Heart right ventricle (tissue), 16 donors: ENCODE measurements around the gene PLEKHN1. TPM values are rescaled to one million over a fixed set of nuclear protein-coding genes. Genes with fewer than 3 reads are reported as not detected.

Source experiments
- ATAC-seq, 8 donors: fragments of 200-7000 bp; cut with Tn5 transposase; one replicate each; pipeline ENCODE4 v1.9.1; 2020; ENCODE audit warnings: mild to moderate bottlenecking in 8 of 8, moderate library complexity in 8 of 8, moderate number of reproducible peaks in 1 of 8
- DNase-seq, 2 donors: peaks; one replicate each; pipeline ENCODE4 v3.0.0-alpha.2; 2020
- H3K27ac ChIP-seq, 10 donors: fragments of 200-600 bp; sonication (generic) in 2 of 10; one replicate each; pipeline versions ENCODE4 v1.5.0 to v1.8.0; 2020 to 2022; ENCODE audit warnings: mild to moderate bottlenecking in 3 of 10
- H3K27me3 ChIP-seq, 7 donors: fragments of 200-600 bp; one replicate each; pipeline ENCODE4 v1.8.0; 2021 to 2022; ENCODE audit warnings: mild to moderate bottlenecking in 2 of 7
- H3K36me3 ChIP-seq, 9 donors: fragments of 200-600 bp; sonication (generic) in 1 of 9; one replicate each; pipeline versions ENCODE4 v1.5.0 to v1.8.0; 2020 to 2022; ENCODE audit warnings: mild to moderate bottlenecking in 2 of 9
- H3K4me1 ChIP-seq, 9 donors: fragments of 200-600 bp; sonication (generic) in 1 of 9; one replicate each; pipeline versions ENCODE4 v1.5.0 to v1.8.0; 2020 to 2022; ENCODE audit warnings: mild to moderate bottlenecking in 4 of 9
- H3K4me3 ChIP-seq, 10 donors: fragments of 200-600 bp; sonication (generic) in 2 of 10; one replicate each; pipeline versions ENCODE4 v1.5.0 to v1.8.0; 2020 to 2022; ENCODE audit warnings: mild to moderate bottlenecking in 7 of 10, moderate library complexity in 2 of 10
- H3K9me3 ChIP-seq, 11 donors: fragments of 200-600 bp in 10 of 11; sonication (generic) in 2 of 11; one replicate each; pipeline versions ENCODE4 v1.5.0 to v1.8.0; 2013 to 2022; ENCODE audit warnings: mild to moderate bottlenecking in 2 of 11, control low read depth in 1 of 11, moderate library complexity in 1 of 11
- CTCF ChIP-seq, 9 donors: fragments of 200-600 bp; sonication (generic) in 2 of 9; IDR thresholded peaks; one replicate each; pipeline versions ENCODE4 v1.5.0 to v1.8.0; 2021 to 2022; ENCODE audit warnings: antibody characterized with exemption in 9 of 9, mild to moderate bottlenecking in 5 of 9, moderate library complexity in 1 of 9
- WGBS, 2 donors: extraction: QIAGEN DNeasy Blood & Tissue Kit; methylation state at CpG; one replicate each; pipeline ENCODE4 v1.1.7; 2013; ENCODE audit warnings: inconsistent platforms in 1 of 2; 5-methylcytosine and 5-hydroxymethylcytosine counted together
- intact Hi-C, 10 donors: fragments of 100-400 bp; cut with DNase I; formaldehyde crosslinking; loops; one replicate each; pipeline versions ENCODE4 v1.11.1 to v1.14.2; 2022
- long read RNA-seq, 3 donors: library from polyadenylated mRNA; unstranded; transcript quantifications; one replicate each; pipeline ENCODE4 v2.0.0, GENCODE V29; 2020 to 2021
- polyA plus RNA-seq, 2 donors: library from polyadenylated mRNA; stranded (reverse); fragments of 200-250 nt; gene quantifications; one replicate each; pipeline ENCODE4 v1.2.3, GENCODE V29; 2013
- total RNA-seq, 10 donors: library from RNA; stranded (reverse); fragmentation: NEBNext Ultra II Directional in 3 of 10; extraction: Animal tissue kit (Norgen Biotek cat#: 25700) in 3 of 10; gene quantifications; one replicate each; pipeline versions ENCODE4 v1.2.1 to v1.2.4, GENCODE V29; 2021 to 2023
- donor health status: Arrhythmogenic right ventricular cardiomyopathy.
- donor health status: ischemic (EF 13 %, LVEDD 7.1; RV severe dilation, severe dysfunction).
- donor health status: healthy with polysubstance abuse.
- donor health status: DM: no; HTN: yes; CAD: no.
- donor health status: DM: no; HTN: no; CAD: no.
- donor health status: ischemic (EF 25% LVEDD 6.9; RV normal size, moderate dysfunction).
- donor health status: ischemic (EF 25% LVEDD 5.7; RV mildly dilated, moderate dysfunction).
- donor health status: healthy.
- donor health status: DM: yes; HTN: yes; CAD: no.
- donor health status: Ischemic cardiomyopathy.
- donor health status: ischemic (EF 35%, LVEDD 5.7; RV mildly dilated, moderate dysfunction).
- donor health status: nonischemic (EF 11% LVEDD 7.7; RV severe dilation, severe dysfunction).
- donor health status: DM: yes; HTN: yes; CAD: no.
- donor health status: PGD.
- donor health status: ischemic (EF 29% LVEDD 5.4; RV normal size, mild dysfunction).
- donor health status: nonischemic (EF 23%, LVEDD 6.1; RV moderate dilation, normal function).

The PLEKHN1 gene
- total RNA-seq (under 1 TPM in 2 of 10 donors, not detected in 8; 0.13 to 0.30 TPM), polyA plus RNA-seq (under 1 TPM; 0.28 to 0.37 TPM)
- long read RNA-seq, donor 1 = 0 reads
- long read RNA-seq, donor 2 = 0 reads
- long read RNA-seq, donor 3 = 0 reads

GRCh38 chr1:966135-966703 is at the start of gene PLEKHN1:
Gene PLEKHN1, plus strand, starts transcription at chr1:966482. Its CDS starts 50 bp downstream, at chr1:966532.
- Histone ChIP-seq H3K4me1 (peaks cover 3 to 21% (median 15%) of the 10 kb centered on the region in 9 donors), H3K9me3 (no peaks in the 10 kb centered on the region), H3K27ac (peak within 1 kb of the TSS in 6 of 10 donors; percentile 5 to 71 (median 30)), H3K27me3 (peaks cover 9 to 39% (median 25%) of the 10 kb centered on the region in 7 donors), H3K4me3 (peak within 1 kb of the TSS; percentile 39 to 76 (median 60)), H3K36me3 (peaks cover 0 to 12% (median 0%) of the 10 kb centered on the region in 9 donors)
- ATAC-seq (peak in 4 of 8 donors; percentile 1 to 29 (median 10)), DNase-seq (no peak)
- 12 to 14% methylated on average over 29 to 31 of the region's 31 CpGs for WGBS, 2 donors
- TF ChIP-seq CTCF (IDR thresholded peaks at IDR 0.05) = no peak
- intact Hi-C loops = no loop called here

DNA sequence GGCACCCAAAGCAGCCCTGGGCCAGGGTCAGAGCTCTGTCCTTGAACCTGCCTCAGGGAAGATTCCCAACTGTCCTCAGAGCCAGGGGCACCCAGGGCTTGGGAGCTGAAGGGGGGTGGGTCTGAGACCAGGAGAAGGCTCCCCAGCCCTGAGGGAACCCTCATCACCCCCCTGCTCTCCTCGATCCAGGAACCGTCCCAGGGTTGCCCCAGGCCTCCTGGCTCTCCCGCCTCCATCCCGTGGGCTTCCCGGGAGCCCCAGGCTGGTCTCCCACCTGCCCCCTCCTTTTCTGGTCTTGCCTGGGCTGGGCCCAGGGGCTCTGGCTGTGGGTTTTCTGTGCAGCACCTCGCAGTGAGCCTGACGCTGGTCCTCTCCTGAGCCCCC is 49.2 kb upstream of the PLEKHN1 start:
- no peak overlapping the region for H3K4me3 ChIP-seq
- H3K27ac ChIP-seq = no peak overlapping the region
- peaks cover 0 to 7% (median 0%) of the 10 kb centered on the region in 9 donors for H3K36me3 ChIP-seq
- intact Hi-C loops = no loop called here
- TF ChIP-seq CTCF (IDR thresholded peaks at IDR 0.05) = no peak
- H3K9me3 ChIP-seq = no peaks in the 10 kb centered on the region
- peaks cover 7 to 23% (median 14%) of the 10 kb centered on the region in 9 donors for H3K4me1 ChIP-seq
- ATAC-seq (no peak), DNase-seq (no peak)
- peaks cover 9 to 92% (median 87%) of the 10 kb centered on the region in 7 donors for H3K27me3 ChIP-seq
- 47 to 62% methylated on average over 7 of the region's 7 CpGs for WGBS, 2 donors

DNA sequence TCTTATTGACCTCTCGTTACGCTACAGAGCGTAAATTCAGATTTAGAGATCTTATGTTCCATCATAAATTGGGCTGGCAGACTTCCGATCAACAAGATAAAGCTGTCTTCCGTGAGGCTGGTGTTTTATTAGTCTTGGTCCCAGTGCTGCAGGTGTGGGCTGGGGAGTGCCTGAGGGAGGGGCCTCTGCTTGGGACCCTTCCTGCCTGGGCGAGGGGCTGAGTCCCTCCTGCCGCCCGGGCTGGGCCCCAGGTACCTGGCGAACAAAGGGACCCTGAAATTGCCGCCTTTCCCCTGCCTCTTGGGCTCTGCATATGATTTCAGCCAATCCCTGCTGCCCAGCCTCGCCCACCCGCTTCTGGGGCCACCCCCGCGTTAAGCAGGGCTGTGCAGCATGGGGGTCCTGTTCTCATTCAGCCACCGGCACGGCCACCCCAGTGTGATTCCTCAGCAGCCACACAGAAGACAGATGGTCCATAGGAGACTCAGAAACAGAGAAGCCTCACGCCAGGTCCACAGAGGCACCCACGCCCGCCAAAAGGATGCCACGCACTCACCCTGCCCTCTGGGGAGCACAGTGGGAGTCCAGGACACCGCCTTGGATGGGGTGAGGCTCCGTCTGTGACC is 48.7 kb upstream of the PLEKHN1 start:
- Histone ChIP-seq H3K27ac (no peak overlapping the region), H3K4me3 (no peak overlapping the region), H3K27me3 (peaks cover 9 to 91% (median 87%) of the 10 kb centered on the region in 7 donors), H3K9me3 (no peaks in the 10 kb centered on the region), H3K36me3 (peaks cover 0 to 7% (median 0%) of the 10 kb centered on the region in 9 donors), H3K4me1 (peaks cover 7 to 24% (median 14%) of the 10 kb centered on the region in 9 donors)
- WGBS, 2 donors = 57 to 67% methylated on average over 22 of the region's 22 CpGs
- no peak for ATAC-seq
- no peak for TF ChIP-seq CTCF (IDR thresholded peaks at IDR 0.05)
- intact Hi-C loops = no loop called here
- peak in 1 of 2 donors; percentile 3 for DNase-seq

DNA sequence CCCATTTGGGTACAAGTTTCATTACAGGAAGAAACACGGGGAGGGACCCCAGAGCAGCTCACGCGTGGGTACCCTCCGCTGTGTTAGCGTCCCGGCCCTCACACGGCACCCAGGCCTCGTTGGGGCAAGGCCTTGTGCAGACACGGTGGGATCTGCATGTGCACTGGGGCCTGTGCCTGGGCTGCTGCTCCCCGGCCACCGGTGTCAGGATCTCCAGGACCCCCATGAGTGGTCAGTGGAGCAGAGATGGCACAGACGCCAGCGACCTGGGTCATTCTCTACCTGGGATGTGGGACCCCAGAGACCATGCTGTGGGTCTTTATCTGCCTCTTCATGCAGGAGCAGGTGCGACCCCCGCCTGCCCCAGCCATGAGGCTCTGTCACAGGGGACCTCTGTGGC is 47.9 kb upstream of the PLEKHN1 start:
- Histone ChIP-seq H3K27me3 (peaks cover 9 to 92% (median 91%) of the 10 kb centered on the region in 7 donors), H3K36me3 (peaks cover 0 to 7% (median 0%) of the 10 kb centered on the region in 9 donors), H3K4me1 (peaks cover 13 to 32% (median 20%) of the 10 kb centered on the region in 9 donors), H3K9me3 (no peaks in the 10 kb centered on the region), H3K4me3 (no peak overlapping the region), H3K27ac (no peak overlapping the region)
- intact Hi-C loops = no loop called here
- ATAC-seq (no peak), DNase-seq (peak in 1 of 2 donors; percentile 3)
- whole genome bisulfite sequencing, 2 donors = 69 to 84% methylated on average over 15 of the region's 15 CpGs
- TF ChIP-seq CTCF (IDR thresholded peaks at IDR 0.05) = no peak
